Natural killer cell (primary cell): Measurements from ENCODE around the gene TRAF4. TPM values are rescaled to one million over a fixed set of nuclear protein-coding genes. Genes with fewer than 3 reads are reported as not detected.

ENCODE experiments used
- ATAC-seq, 3 donors: fragments of 150-1000 bp in 2 of 3; fragments of 200-7000 bp in 1 of 3; cut with Tn5 transposase; 1 replicate in 1 of 3; 2 replicates in 2 of 3; pipeline ENCODE4 v1.10.0; 2021; ENCODE audit warnings: mild to moderate bottlenecking in 2 of 3, moderate library complexity in 2 of 3
- DNase-seq, 2 donors: peaks; one replicate each; pipeline versions ENCODE4 v3.0.0 to v3.0.0-alpha.2; 2013 to 2021; ENCODE audit warnings: mixed read lengths in 1 of 2
- H3K27ac ChIP-seq: one replicate; pipeline ENCODE4 v1.5.1; 2013; ENCODE audit warnings: mild to moderate bottlenecking, low read length
- H3K27me3 ChIP-seq: one replicate; pipeline ENCODE4 v1.6.1; 2013; ENCODE audit warnings: low read length; ENCODE audit not compliant: control insufficient read depth, insufficient read depth
- H3K36me3 ChIP-seq: one replicate; pipeline ENCODE4 v1.6.1; 2013; ENCODE audit warnings: low read length; ENCODE audit not compliant: control insufficient read depth, insufficient read depth
- H3K4me1 ChIP-seq: one replicate; pipeline ENCODE4 v1.6.1; 2013; ENCODE audit warnings: low read length; ENCODE audit not compliant: control insufficient read depth, insufficient read depth
- H3K4me3 ChIP-seq: one replicate; pipeline ENCODE4 v1.5.1; 2013; ENCODE audit warnings: low read length
- H3K9me3 ChIP-seq: one replicate; pipeline ENCODE4 v1.6.1; 2013; ENCODE audit warnings: low read length; ENCODE audit not compliant: control insufficient read depth, insufficient read depth
- H3K27ac Mint-ChIP-seq, 2 donors: one replicate each; pipeline ENCODE4 v1.8.0; 2022; ENCODE audit warnings: mild to moderate bottlenecking in 2 of 2, mixed read lengths in 2 of 2, moderate library complexity in 1 of 2
- H3K27me3 Mint-ChIP-seq, 2 donors: one replicate each; pipeline ENCODE4 v1.8.0; 2022; ENCODE audit warnings: low read depth in 2 of 2, mixed read lengths in 2 of 2
- H3K36me3 Mint-ChIP-seq: one replicate; pipeline ENCODE4 v1.8.0; 2022; ENCODE audit warnings: mixed read lengths
- H3K4me1 Mint-ChIP-seq, 2 donors: one replicate each; pipeline ENCODE4 v1.8.0; 2022; ENCODE audit warnings: mixed read lengths in 2 of 2
- H3K4me3 Mint-ChIP-seq: one replicate; pipeline ENCODE4 v1.8.0; 2022; ENCODE audit warnings: mild to moderate bottlenecking, moderate library complexity, mixed read lengths
- H3K9me3 Mint-ChIP-seq, 2 donors: one replicate each; pipeline ENCODE4 v1.8.0; 2022; ENCODE audit warnings: mixed read lengths in 2 of 2
- WGBS: methylation state at CpG from one replicate; pipeline ENCODE4 v1.1.7; 2013; ENCODE audit warnings: missing lambda C conversion rate; ENCODE audit not compliant: insufficient coverage; 5-methylcytosine and 5-hydroxymethylcytosine counted together
- intact Hi-C: fragments of 100-400 bp; cut with micrococcal nuclease; formaldehyde crosslinking; loops from one replicate; pipeline ENCODE4 v1.14.2; 2022
- total RNA-seq, 4 donors: library from RNA; stranded (reverse); fragments of 120-200 nt in 1 of 4; gene quantifications; one replicate each; pipeline versions ENCODE4 v1.2.3 to v1.2.4, GENCODE V29; 2013 to 2022
- TF ChIP-seq, protein P1 (sequence below): fragments of 200-600 bp; IDR thresholded peaks from one replicate; pipeline ENCODE4 v1.8.0; 2022; ENCODE audit warnings: antibody characterized with exemption

TRAF4 gene
- total RNA-seq, 3 donors from 2014 or later (not counting 1 experiment from before 2014, with no cell fraction given): 97.8 to 209 (median 122) TPM

DNA sequence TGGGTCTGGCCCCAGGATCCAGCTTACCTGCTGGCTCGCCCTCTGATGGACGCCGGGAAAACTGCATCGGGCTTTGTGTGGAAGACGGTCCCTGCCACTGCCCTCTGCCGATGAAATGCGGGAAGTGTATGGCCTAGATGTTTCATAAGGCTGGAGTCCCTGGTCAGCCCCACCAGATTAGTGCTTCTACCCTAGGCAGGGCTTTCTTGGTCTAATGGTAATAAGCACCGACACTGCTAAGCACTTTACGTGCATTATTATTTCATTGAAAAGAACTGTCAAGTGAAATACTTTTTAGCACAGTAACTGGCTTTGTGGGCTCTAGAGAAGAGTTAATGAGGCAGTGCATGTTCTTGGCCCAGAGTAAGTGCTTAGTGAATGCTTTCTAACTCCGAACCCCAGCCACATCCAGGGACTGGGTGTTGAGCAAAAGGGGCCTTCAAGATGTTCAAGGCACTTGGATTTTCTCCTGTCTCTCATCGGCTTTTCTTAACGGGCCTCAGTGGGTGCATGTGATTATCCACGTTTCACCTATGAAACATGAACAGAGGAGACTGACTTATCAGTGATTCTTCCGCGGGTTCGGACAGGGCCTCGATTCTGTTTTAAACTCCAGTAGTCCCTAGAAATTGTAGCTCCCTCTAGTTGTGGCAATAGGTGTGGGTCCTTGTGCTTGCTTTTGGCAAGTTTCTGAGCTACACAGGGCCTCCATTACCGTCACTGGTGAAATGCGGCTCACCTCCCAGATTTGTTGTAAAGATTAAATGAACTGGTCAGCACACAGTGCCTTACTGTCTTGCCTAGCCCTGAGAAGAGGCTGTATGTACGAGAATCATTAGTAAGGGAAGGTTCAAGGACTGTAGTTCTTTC, 6.6 kb downstream of the TRAF4 start:
- Mint-ChIP-seq H3K9me3 (no peaks in the 10 kb centered on the region), H3K27me3 (no peaks in the 10 kb centered on the region), H3K4me1 (peaks cover 5 to 9% of the 10 kb centered on the region in 2 donors), H3K4me3 (no peak overlapping the region), H3K27ac (no peak overlapping the region), H3K36me3 (no peaks in the 10 kb centered on the region)
- WGBS: 54% methylated on average over 20 of the region's 20 CpGs
- H3K27ac ChIP-seq: no peak overlapping the region
- TF ChIP-seq, protein P1, sequence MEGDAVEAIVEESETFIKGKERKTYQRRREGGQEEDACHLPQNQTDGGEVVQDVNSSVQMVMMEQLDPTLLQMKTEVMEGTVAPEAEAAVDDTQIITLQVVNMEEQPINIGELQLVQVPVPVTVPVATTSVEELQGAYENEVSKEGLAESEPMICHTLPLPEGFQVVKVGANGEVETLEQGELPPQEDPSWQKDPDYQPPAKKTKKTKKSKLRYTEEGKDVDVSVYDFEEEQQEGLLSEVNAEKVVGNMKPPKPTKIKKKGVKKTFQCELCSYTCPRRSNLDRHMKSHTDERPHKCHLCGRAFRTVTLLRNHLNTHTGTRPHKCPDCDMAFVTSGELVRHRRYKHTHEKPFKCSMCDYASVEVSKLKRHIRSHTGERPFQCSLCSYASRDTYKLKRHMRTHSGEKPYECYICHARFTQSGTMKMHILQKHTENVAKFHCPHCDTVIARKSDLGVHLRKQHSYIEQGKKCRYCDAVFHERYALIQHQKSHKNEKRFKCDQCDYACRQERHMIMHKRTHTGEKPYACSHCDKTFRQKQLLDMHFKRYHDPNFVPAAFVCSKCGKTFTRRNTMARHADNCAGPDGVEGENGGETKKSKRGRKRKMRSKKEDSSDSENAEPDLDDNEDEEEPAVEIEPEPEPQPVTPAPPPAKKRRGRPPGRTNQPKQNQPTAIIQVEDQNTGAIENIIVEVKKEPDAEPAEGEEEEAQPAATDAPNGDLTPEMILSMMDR: peak; percentile 100
- no peak overlapping the region for H3K4me3 ChIP-seq
- DNase-seq: peak; percentile 85 to 95
- peak; percentile 95 to 97 (median 96) for ATAC-seq
- H3K27me3 ChIP-seq: no peaks in the 10 kb centered on the region
- intact Hi-C loops: loop anchor here (1.0 to 5.0 kb wide), 2 partner anchors 23 to 33 kb away; partner anchors contain the start of genes RAB34 and RPL23A
- peaks cover 24% of the 10 kb centered on the region for H3K4me1 ChIP-seq
- no peaks in the 10 kb centered on the region for H3K9me3 ChIP-seq
- peaks cover 15% of the 10 kb centered on the region for H3K36me3 ChIP-seq

DNA sequence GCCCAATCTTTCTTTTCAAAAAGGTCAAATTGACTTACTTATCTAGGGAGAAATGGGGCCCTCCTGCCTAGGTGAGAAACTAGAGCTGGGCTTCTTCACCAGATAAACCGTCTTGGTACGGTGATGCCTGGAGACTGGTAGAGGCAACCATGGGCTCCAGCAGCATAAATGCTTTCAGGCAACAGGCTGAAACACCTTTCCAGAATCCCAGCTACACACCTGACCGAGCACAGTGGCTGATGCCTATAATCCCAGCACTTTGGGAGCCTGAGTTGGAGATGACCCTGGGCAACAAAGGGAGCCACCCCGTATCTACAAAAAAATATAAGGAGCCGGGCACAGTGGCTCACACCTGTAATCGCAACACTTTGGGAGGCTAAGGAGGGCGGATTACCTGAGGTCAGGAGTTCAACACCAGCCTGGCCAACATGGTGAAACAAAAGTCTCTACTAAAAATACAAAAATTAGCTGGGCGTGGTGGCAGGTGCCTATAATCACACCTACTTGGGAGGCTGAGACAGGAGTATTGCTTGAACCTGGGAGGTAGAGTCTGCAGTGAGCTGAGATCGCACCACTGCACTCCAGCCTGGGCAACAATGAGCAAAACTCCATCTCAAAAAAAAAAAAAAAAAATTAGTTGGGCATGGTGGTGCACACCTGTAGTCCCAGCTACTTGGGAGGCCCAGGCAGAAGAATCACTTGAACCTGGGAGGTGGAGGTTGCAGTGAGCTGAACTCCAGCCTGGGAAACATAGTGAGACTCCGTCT, 8.0 kb downstream of the TRAF4 start:
- TF ChIP-seq, protein P1: no peak
- intact Hi-C loops: loop anchor here (5.0 kb wide), 1 partner anchor 34 kb away; the partner anchor contains the start of genes RAB34 and RPL23A
- H3K36me3 Mint-ChIP-seq: no peaks in the 10 kb centered on the region

DNA sequence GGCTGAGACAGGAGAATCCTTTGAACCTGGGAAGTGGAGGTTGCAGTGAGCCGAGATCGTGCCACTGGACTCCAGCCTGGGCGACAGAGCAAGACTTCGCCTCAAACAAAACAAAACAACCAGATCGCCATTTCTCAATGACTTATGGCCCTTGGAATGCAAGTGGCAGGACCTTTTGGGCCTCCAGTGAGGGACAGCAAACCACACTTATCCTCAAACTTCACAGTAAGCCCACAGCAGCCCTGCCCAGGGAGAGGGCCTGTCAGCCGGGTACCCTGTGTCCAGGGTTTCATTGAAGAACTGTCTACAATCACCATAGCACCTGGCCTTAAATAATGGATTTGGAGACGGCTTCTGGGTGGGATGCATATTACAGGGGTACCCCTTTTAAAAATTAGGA, 11.7 kb downstream of the TRAF4 start:
- Mint-ChIP-seq H3K36me3 (no peaks in the 10 kb centered on the region), H3K27ac (no peak overlapping the region), H3K27me3 (no peaks in the 10 kb centered on the region), H3K4me3 (no peak overlapping the region), H3K4me1 (no peaks in the 10 kb centered on the region), H3K9me3 (no peaks in the 10 kb centered on the region)
- DNase-seq: no peak
- Histone ChIP-seq H3K9me3 (no peaks in the 10 kb centered on the region), H3K27me3 (no peaks in the 10 kb centered on the region), H3K4me3 (no peak overlapping the region), H3K27ac (no peak overlapping the region), H3K4me1 (no peaks in the 10 kb centered on the region), H3K36me3 (peaks cover 15% of the 10 kb centered on the region)
- intact Hi-C loops: no loop called here
- ATAC-seq: no peak
- WGBS: 94% methylated on average over 6 of the region's 7 CpGs
- TF ChIP-seq, protein P1: no peak

More for the DNA sequence above, 8.0 kb downstream of the TRAF4 start:
- ATAC-seq: no peak
- H3K27me3 Mint-ChIP-seq: no peaks in the 10 kb centered on the region
- H3K4me1 Mint-ChIP-seq: peaks cover 0 to 5% of the 10 kb centered on the region in 2 donors
- no peak overlapping the region for H3K27ac Mint-ChIP-seq
- H3K4me1 ChIP-seq: peaks cover 11% of the 10 kb centered on the region
- H3K27ac ChIP-seq: no peak overlapping the region
- DNase-seq: no peak
- H3K27me3 ChIP-seq: no peaks in the 10 kb centered on the region
- H3K9me3 Mint-ChIP-seq: no peaks in the 10 kb centered on the region
- H3K36me3 ChIP-seq: peaks cover 15% of the 10 kb centered on the region
- H3K9me3 ChIP-seq: no peaks in the 10 kb centered on the region
- no peak overlapping the region for H3K4me3 Mint-ChIP-seq
- WGBS: 95% methylated on average over 9 of the region's 10 CpGs
- H3K4me3 ChIP-seq: no peak overlapping the region
